Naive thymus-derived CD4-positive, alpha-beta T cell (primary cell): ENCODE results near the gene SLAMF7. TPM values are rescaled to one million over a fixed set of nuclear protein-coding genes. Genes with fewer than 3 reads are reported as not detected.

Experiments
- ATAC-seq: fragments of 150-1000 bp; cut with Tn5 transposase; 2 replicates; pipeline ENCODE4 v1.10.0; 2021; ENCODE audit warnings: mild to moderate bottlenecking, moderate library complexity
- CTCF ChIA-PET: fragments of 350-600 bp; sonication (Branson Sonifier 250); formaldehyde crosslinking; loops from one replicate; lab custom pipeline; 2021; ENCODE audit warnings: antibody characterized with exemption; lab: Charles Lee
- POLR2A ChIA-PET: fragments of 350-600 bp; sonication (Branson Sonifier 250); formaldehyde crosslinking; loops from one replicate; lab custom pipeline; 2021; ENCODE audit warnings: antibody characterized with exemption, inconsistent platforms; lab: Charles Lee
- DNase-seq, 9 donors: peaks; one replicate each; pipeline versions ENCODE4 v3.0.0 to v3.0.0-alpha.2; 2020 to 2022; ENCODE audit warnings: mixed read lengths in 1 of 9
- H3K27ac ChIP-seq: one replicate; pipeline ENCODE4 v1.7.0; 2013; ENCODE audit warnings: mild to moderate bottlenecking, low read depth, low read length, moderate library complexity
- H3K27me3 ChIP-seq, 2 donors: one replicate each; pipeline ENCODE4 v1.7.0; 2013; ENCODE audit warnings: low read length in 2 of 2, mild to moderate bottlenecking in 2 of 2, moderate library complexity in 2 of 2; ENCODE audit not compliant: control insufficient read depth in 2 of 2, insufficient read depth in 2 of 2
- H3K36me3 ChIP-seq, 3 experiments: 1 replicate in 2 of 3; 2 replicates in 1 of 3; pipeline ENCODE4 v1.7.0; 2013; ENCODE audit warnings: low read length in 3 of 3, mild to moderate bottlenecking in 3 of 3, moderate library complexity in 1 of 3; ENCODE audit not compliant: insufficient read depth in 3 of 3, control insufficient read depth in 2 of 3
- H3K4me1 ChIP-seq, 2 donors: one replicate each; pipeline ENCODE4 v1.7.0; 2013; ENCODE audit warnings: low read length in 2 of 2, mild to moderate bottlenecking in 2 of 2, moderate library complexity in 1 of 2; ENCODE audit not compliant: control insufficient read depth in 2 of 2, insufficient read depth in 2 of 2
- H3K4me3 ChIP-seq: 2 replicates; pipeline ENCODE4 v1.7.0; 2013; ENCODE audit warnings: mild to moderate bottlenecking, low read length
- H3K9me3 ChIP-seq, 3 experiments: 1 replicate in 2 of 3; 2 replicates in 1 of 3; pipeline ENCODE4 v1.7.0; 2013; ENCODE audit warnings: low read length in 3 of 3; ENCODE audit not compliant: control insufficient read depth in 2 of 3
- H3K27ac Mint-ChIP-seq, 9 donors: one replicate each; pipeline ENCODE4 v1.8.0; 2020 to 2022; ENCODE audit warnings: mixed read lengths in 9 of 9, mild to moderate bottlenecking in 8 of 9, moderate library complexity in 5 of 9, inconsistent platforms in 2 of 9
- H3K27me3 Mint-ChIP-seq, 5 donors: one replicate each; pipeline ENCODE4 v1.8.0; 2021 to 2022; ENCODE audit warnings: mixed read lengths in 5 of 5, mild to moderate bottlenecking in 1 of 5
- H3K36me3 Mint-ChIP-seq, 5 donors: one replicate each; pipeline ENCODE4 v1.8.0; 2020 to 2022; ENCODE audit warnings: mixed read lengths in 5 of 5, mild to moderate bottlenecking in 3 of 5, inconsistent platforms in 1 of 5
- H3K4me1 Mint-ChIP-seq, 7 donors: one replicate each; pipeline ENCODE4 v1.8.0; 2020 to 2022; ENCODE audit warnings: mixed read lengths in 7 of 7, mild to moderate bottlenecking in 3 of 7, inconsistent platforms in 1 of 7
- H3K4me3 Mint-ChIP-seq, 10 donors: one replicate each; pipeline ENCODE4 v1.8.0; 2020 to 2022; ENCODE audit warnings: mild to moderate bottlenecking in 10 of 10, mixed read lengths in 10 of 10, moderate library complexity in 6 of 10, inconsistent platforms in 2 of 10
- H3K9me3 Mint-ChIP-seq, 11 donors: one replicate each; pipeline ENCODE4 v1.8.0; 2020 to 2022; ENCODE audit warnings: mixed read lengths in 11 of 11, mild to moderate bottlenecking in 4 of 11, inconsistent platforms in 1 of 11, moderate library complexity in 1 of 11
- intact Hi-C, 2 donors: fragments of 100-400 bp; cut with micrococcal nuclease; formaldehyde crosslinking; loops; one replicate each; pipeline ENCODE4 v1.15.1; 2023
- polyA plus RNA-seq, 2 donors: library from polyadenylated mRNA; unstranded; fragments of 300-500 nt; fragmentation: Illumina TruSeq; gene quantifications; one replicate each; pipeline ENCODE4 v1.2.3, GENCODE V29; 2021
- total RNA-seq, 6 experiments: library from RNA in 5 of 6; stranded (reverse) in 5 of 6; gene quantifications; 1 replicate in 5 of 6; 2 replicates in 1 of 6; pipeline ENCODE4 v1.2.3 and lab custom pipeline; 2021 to 2026

SLAMF7 gene
- total and polyA plus RNA-seq, 7 experiments from 2014 or later, result 0.21 to 39.3 (median 2.4) TPM

GRCh38 chr1:160740133-160740688, 1.2 kb downstream of the SLAMF7 start:
- Histone ChIP-seq H3K4me3 (peak overlapping the region; percentile 40), H3K36me3 (no peaks in the 10 kb centered on the region), H3K9me3 (no peaks in the 10 kb centered on the region), H3K27ac (no peak overlapping the region), H3K27me3 (no peaks in the 10 kb centered on the region), H3K4me1 (peaks cover 28 to 42% of the 10 kb centered on the region in 2 donors)
- H3K27ac Mint-ChIP-seq, result peak overlapping the region in 2 of 9 donors; percentile 15 to 62
- peaks cover 0 to 27% (median 10%) of the 10 kb centered on the region in 11 donors for H3K9me3 Mint-ChIP-seq
- ATAC-seq, result no peak
- H3K36me3 Mint-ChIP-seq, result peaks cover 0 to 29% (median 9%) of the 10 kb centered on the region in 5 donors
- DNase-seq, result no peak
- intact Hi-C loops, result no loop called here
- ChIA-PET CTCF (no interaction called here), POLR2A (interaction anchor here (0.8 to 1.0 kb wide), 2 partner anchors 15 to 53 kb away, joined by 3 to 4 read pairs; no protein-coding TSS in a partner anchor)
- peaks cover 36 to 66% (median 43%) of the 10 kb centered on the region in 7 donors for H3K4me1 Mint-ChIP-seq
- H3K27me3 Mint-ChIP-seq, result no peaks in the 10 kb centered on the region
- H3K4me3 Mint-ChIP-seq, result peak overlapping the region in 2 of 10 donors; percentile 56 to 58

GRCh38 chr1:160741092-160741501, 2.0 kb downstream of the SLAMF7 start:
- peak overlapping the region in 3 of 9 donors; percentile 51 to 79 (median 60) for H3K27ac Mint-ChIP-seq
- ATAC-seq, result no peak
- H3K27ac ChIP-seq, result no peak overlapping the region
- H3K9me3 ChIP-seq, result no peaks in the 10 kb centered on the region
- H3K36me3 ChIP-seq, result no peaks in the 10 kb centered on the region
- peaks cover 29 to 50% of the 10 kb centered on the region in 2 donors for H3K4me1 ChIP-seq
- no peaks in the 10 kb centered on the region for H3K27me3 Mint-ChIP-seq
- intact Hi-C loops, result no loop called here
- peaks cover 0 to 26% (median 6%) of the 10 kb centered on the region in 5 donors for H3K36me3 Mint-ChIP-seq
- no peak for DNase-seq
- POLR2A ChIA-PET, result interaction anchor here (1.0 kb wide), 1 partner anchor 16 kb away, joined by 4 read pairs; no protein-coding TSS in a partner anchor
- H3K4me3 ChIP-seq, result peak overlapping the region; percentile 25
- no peaks in the 10 kb centered on the region for H3K27me3 ChIP-seq
- peak overlapping the region in 4 of 10 donors; percentile 5 to 58 (median 34) for H3K4me3 Mint-ChIP-seq
- CTCF ChIA-PET, result interaction anchor here (0.8 to 1.7 kb wide), 2 partner anchors 8 to 10 kb away, joined by 4 to 5 read pairs; no protein-coding TSS in a partner anchor
- peaks cover 0 to 21% (median 7%) of the 10 kb centered on the region in 11 donors for H3K9me3 Mint-ChIP-seq
- H3K4me1 Mint-ChIP-seq, result peaks cover 38 to 72% (median 45%) of the 10 kb centered on the region in 7 donors

GRCh38 chr1:160741612-160742348, 2.7 kb downstream of the SLAMF7 start:
- H3K36me3 Mint-ChIP-seq, result peaks cover 0 to 24% (median 4%) of the 10 kb centered on the region in 5 donors
- Histone ChIP-seq H3K4me3 (peak overlapping the region; percentile 15), H3K36me3 (no peaks in the 10 kb centered on the region), H3K27ac (no peak overlapping the region), H3K4me1 (peaks cover 29 to 57% of the 10 kb centered on the region in 2 donors), H3K9me3 (no peaks in the 10 kb centered on the region), H3K27me3 (no peaks in the 10 kb centered on the region)
- no peak for ATAC-seq
- POLR2A ChIA-PET, result no interaction called here
- intact Hi-C loops, result no loop called here
- peaks cover 0 to 15% (median 6%) of the 10 kb centered on the region in 11 donors for H3K9me3 Mint-ChIP-seq
- H3K4me1 Mint-ChIP-seq, result peaks cover 38 to 77% (median 45%) of the 10 kb centered on the region in 7 donors
- CTCF ChIA-PET, result interaction anchor here (0.8 to 1.7 kb wide), 2 partner anchors 9 to 11 kb away, joined by 4 to 5 read pairs; no protein-coding TSS in a partner anchor
- peak overlapping the region in 2 of 10 donors; percentile 57 to 58 for H3K4me3 Mint-ChIP-seq
- no peak for DNase-seq
- H3K27ac Mint-ChIP-seq, result peak overlapping the region in 4 of 9 donors; percentile 14 to 90 (median 74)
- no peaks in the 10 kb centered on the region for H3K27me3 Mint-ChIP-seq

GRCh38 chr1:160742428-160743127, 3.5 kb downstream of the SLAMF7 start:
- DNase-seq, result no peak
- H3K4me1 Mint-ChIP-seq, result peaks cover 38 to 83% (median 45%) of the 10 kb centered on the region in 7 donors
- no peak for ATAC-seq
- Histone ChIP-seq H3K27me3 (no peaks in the 10 kb centered on the region), H3K4me3 (peak overlapping the region; percentile 15), H3K4me1 (peaks cover 29 to 64% of the 10 kb centered on the region in 2 donors), H3K36me3 (no peaks in the 10 kb centered on the region), H3K27ac (no peak overlapping the region), H3K9me3 (no peaks in the 10 kb centered on the region)
- ChIA-PET POLR2A (interaction anchor here (0.8 kb wide), 1 partner anchor 12 kb away, joined by 4 read pairs; no protein-coding TSS in a partner anchor), CTCF (interaction anchor here (0.9 to 1.7 kb wide), 2 partner anchors 10 to 24 kb away, joined by 4 to 5 read pairs; no protein-coding TSS in a partner anchor)
- H3K36me3 Mint-ChIP-seq, result peaks cover 0 to 20% (median 0%) of the 10 kb centered on the region in 5 donors
- H3K4me3 Mint-ChIP-seq, result peak overlapping the region in 7 of 10 donors; percentile 7 to 74 (median 27)
- H3K27ac Mint-ChIP-seq, result peak overlapping the region in 8 of 9 donors; percentile 15 to 90 (median 61)
- peaks cover 0 to 7% (median 2%) of the 10 kb centered on the region in 11 donors for H3K9me3 Mint-ChIP-seq
- intact Hi-C loops, result no loop called here
- H3K27me3 Mint-ChIP-seq, result no peaks in the 10 kb centered on the region

- intact Hi-C loops, result no loop called here
- ChIA-PET POLR2A (interaction anchor here (0.8 kb wide), 1 partner anchor 11 kb away, joined by 4 read pairs; no protein-coding TSS in a partner anchor), CTCF (interaction anchor here (0.9 kb wide), 1 partner anchor 24 kb away, joined by 4 read pairs; no protein-coding TSS in a partner anchor)
- H3K9me3 ChIP-seq, result no peaks in the 10 kb centered on the region
- no peak for ATAC-seq
- H3K27me3 ChIP-seq, result no peaks in the 10 kb centered on the region
- no peak overlapping the region for H3K27ac ChIP-seq
- no peaks in the 10 kb centered on the region for H3K36me3 ChIP-seq
- H3K27me3 Mint-ChIP-seq, result no peaks in the 10 kb centered on the region
- H3K4me1 Mint-ChIP-seq, result peaks cover 39 to 85% (median 44%) of the 10 kb centered on the region in 7 donors
- peak overlapping the region in 6 of 10 donors; percentile 1 to 77 (median 31) for H3K4me3 Mint-ChIP-seq
- H3K36me3 Mint-ChIP-seq, result peaks cover 0 to 19% (median 0%) of the 10 kb centered on the region in 5 donors
- peak overlapping the region in 7 of 9 donors; percentile 15 to 90 (median 63) for H3K27ac Mint-ChIP-seq
- no peak for DNase-seq
- peaks cover 0 to 2% (median 0%) of the 10 kb centered on the region in 11 donors for H3K9me3 Mint-ChIP-seq
- peaks cover 29 to 66% of the 10 kb centered on the region in 2 donors for H3K4me1 ChIP-seq
- no peak overlapping the region for H3K4me3 ChIP-seq
These were observed 4.2 kb downstream of the SLAMF7 start for GRCh38 chr1:160743266-160743665.
